AG09309 (cell line): Measurements from ENCODE around the gene CCDC43.
"Not testable (repeated sequence)": the region's sequence is repeated elsewhere in the genome, so short reads cannot be mapped to it uniquely, and the experiment has no call there.

Experiments used
- DNase-seq: peaks from one replicate; pipeline ENCODE4 v3.0.0-alpha.2; 2010; ENCODE audit warnings: low read depth
- H3K4me3 ChIP-seq: 2 replicates; pipeline ENCODE4 v1.5.1; 2011; ENCODE audit warnings: mild to moderate bottlenecking, low read depth, low read length, moderate library complexity; ENCODE audit not compliant: control insufficient read depth
- CTCF ChIP-seq: IDR thresholded peaks from 2 replicates; pipeline ENCODE4 v1.5.1; 2011; ENCODE audit warnings: mild to moderate bottlenecking, low read depth, low read length, inconsistent platforms; ENCODE audit not compliant: insufficient read depth, control insufficient read depth; ENCODE audit errors: missing control alignments

The CCDC43 gene

GRCh38 chr17:44636562-44636961 is 53.0 kb downstream of the CCDC43 start:
- H3K4me3 ChIP-seq, result no peak overlapping the region
- peak; percentile 41 for TF ChIP-seq CTCF
- peak; percentile 45 for DNase-seq

- DNase-seq, H3K4me3 ChIP-seq: not testable (repeated sequence)
Measured at GRCh38 chr17:44634401-44634800, 55.2 kb downstream of the CCDC43 start.

- no peak for DNase-seq
- H3K4me3 ChIP-seq, result no peak overlapping the region
- TF ChIP-seq CTCF, result no peak
Measured at GRCh38 chr17:44633998-44634397, 55.6 kb downstream of the CCDC43 start.

GRCh38 chr17:44630703-44631102 is 58.9 kb downstream of the CCDC43 start:
- DNase-seq, result no peak
- TF ChIP-seq CTCF, result no peak
- H3K4me3 ChIP-seq, result no peak overlapping the region

- H3K4me3 ChIP-seq, result no peak overlapping the region
- no peak for DNase-seq
- TF ChIP-seq CTCF, result no peak
Measured at GRCh38 chr17:44629314-44629713, 60.3 kb downstream of the CCDC43 start.

GRCh38 chr17:44628243-44629188 is 61.1 kb downstream of the CCDC43 start:
- no peak for TF ChIP-seq CTCF
- DNase-seq, result no peak
- no peak overlapping the region for H3K4me3 ChIP-seq

- no peak for TF ChIP-seq CTCF
- H3K4me3 ChIP-seq, result no peak overlapping the region
- DNase-seq, result no peak
Measured at GRCh38 chr17:44627513-44628242, 61.9 kb downstream of the CCDC43 start.
